ENCODE results near the gene NPSR1. TPM values are rescaled to one million over a fixed set of nuclear protein-coding genes. Genes with fewer than 3 reads are reported as not detected.
A peak's percentile ranks its signal among the peaks of the same experiment; 100 is the strongest.

Gene NPSR1
- total RNA-seq, 1 donor from 2014 or later: not detected

DNA sequence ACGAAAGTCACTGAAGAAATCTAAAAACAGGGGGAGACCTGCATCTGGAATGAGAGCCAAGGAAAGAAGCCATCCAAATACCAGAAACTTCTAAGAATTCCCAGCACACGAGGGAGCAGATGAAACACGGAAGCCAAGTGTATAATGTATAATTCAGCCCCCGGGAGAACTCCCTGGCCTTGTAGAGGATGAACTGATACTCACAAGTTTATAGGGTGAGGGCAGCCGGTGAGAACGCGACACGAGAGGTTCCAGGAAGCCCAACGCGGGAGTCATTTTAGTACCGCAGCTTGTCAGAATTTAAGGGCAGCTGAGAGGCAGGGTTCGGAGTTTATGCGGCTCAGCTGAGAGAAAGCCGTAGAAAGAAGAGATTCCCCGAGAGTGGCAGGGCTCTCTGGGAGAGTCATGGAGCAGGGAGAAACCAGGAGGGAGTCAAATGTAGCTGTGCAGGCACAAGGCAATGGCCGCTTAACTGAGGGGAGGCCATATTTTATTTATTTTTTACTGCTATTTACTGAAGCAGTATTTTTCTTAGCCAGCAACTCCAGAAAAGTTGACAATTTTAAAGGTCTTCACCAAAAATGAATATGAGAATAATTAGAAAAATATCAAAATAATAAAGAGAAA lies 164.0 kb downstream of the NPSR1 start:
- intact Hi-C loops (cut with micrococcal nuclease): no loop called here

DNA sequence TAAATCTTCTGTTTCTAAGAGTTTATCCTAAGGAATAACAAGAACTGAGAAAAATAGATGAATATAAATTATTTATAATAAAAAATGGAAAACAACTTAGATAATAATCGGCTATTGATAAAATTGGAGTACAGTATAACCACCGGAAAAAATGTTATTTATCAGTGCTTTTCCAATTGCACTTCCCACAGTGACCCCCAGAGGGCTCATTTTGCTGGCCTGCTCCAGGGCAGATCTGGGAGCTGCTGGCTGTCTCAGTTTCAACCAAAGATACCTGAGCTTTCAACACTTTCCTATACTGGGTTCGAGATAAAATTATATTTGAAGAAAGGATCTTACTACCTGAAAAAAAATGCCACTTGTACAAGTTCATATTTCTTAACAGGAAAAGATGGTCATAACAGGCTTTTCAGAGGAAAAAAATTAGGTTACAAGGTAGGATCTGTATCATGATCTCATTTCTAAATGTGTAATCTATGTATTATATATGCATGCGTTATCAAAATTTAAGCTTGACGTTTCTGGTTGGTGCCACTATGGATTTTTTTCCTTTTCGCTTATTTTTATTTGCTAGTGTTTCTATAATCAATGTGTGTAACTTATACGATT lies 165.7 kb downstream of the NPSR1 start:
- Histone ChIP-seq H3K27ac (replicated peaks) (no peak overlapping the region), H3K27me3 (ENCODE audit: low read depth) (no peaks in the 10 kb centered on the region), H3K4me3 (no peak overlapping the region), H3K9me3 (replicated peaks) (peaks cover 3% of the 10 kb centered on the region), H3K4me1 (no peaks in the 10 kb centered on the region), H3K36me3 (no peaks in the 10 kb centered on the region)
- intact Hi-C loops (cut with micrococcal nuclease): no loop called here
- TF ChIP-seq, protein P1, sequence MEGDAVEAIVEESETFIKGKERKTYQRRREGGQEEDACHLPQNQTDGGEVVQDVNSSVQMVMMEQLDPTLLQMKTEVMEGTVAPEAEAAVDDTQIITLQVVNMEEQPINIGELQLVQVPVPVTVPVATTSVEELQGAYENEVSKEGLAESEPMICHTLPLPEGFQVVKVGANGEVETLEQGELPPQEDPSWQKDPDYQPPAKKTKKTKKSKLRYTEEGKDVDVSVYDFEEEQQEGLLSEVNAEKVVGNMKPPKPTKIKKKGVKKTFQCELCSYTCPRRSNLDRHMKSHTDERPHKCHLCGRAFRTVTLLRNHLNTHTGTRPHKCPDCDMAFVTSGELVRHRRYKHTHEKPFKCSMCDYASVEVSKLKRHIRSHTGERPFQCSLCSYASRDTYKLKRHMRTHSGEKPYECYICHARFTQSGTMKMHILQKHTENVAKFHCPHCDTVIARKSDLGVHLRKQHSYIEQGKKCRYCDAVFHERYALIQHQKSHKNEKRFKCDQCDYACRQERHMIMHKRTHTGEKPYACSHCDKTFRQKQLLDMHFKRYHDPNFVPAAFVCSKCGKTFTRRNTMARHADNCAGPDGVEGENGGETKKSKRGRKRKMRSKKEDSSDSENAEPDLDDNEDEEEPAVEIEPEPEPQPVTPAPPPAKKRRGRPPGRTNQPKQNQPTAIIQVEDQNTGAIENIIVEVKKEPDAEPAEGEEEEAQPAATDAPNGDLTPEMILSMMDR (IDR thresholded peaks at IDR 0.05; ENCODE audit: borderline replicate concordance): peak; percentile 91
- DNase-seq: peak; percentile 15

More for the DNA sequence above, 164.0 kb downstream of the NPSR1 start:
- H3K27ac ChIP-seq (replicated peaks): no peak overlapping the region
- DNase-seq: no peak
- H3K27me3 ChIP-seq (ENCODE audit: low read depth): no peaks in the 10 kb centered on the region
- peaks cover 3% of the 10 kb centered on the region for H3K9me3 ChIP-seq (replicated peaks)
- TF ChIP-seq, protein P1 (IDR thresholded peaks at IDR 0.05; ENCODE audit: borderline replicate concordance): no peak
- H3K4me3 ChIP-seq: no peak overlapping the region
- H3K36me3 ChIP-seq: no peaks in the 10 kb centered on the region
- H3K4me1 ChIP-seq: no peaks in the 10 kb centered on the region

DNA sequence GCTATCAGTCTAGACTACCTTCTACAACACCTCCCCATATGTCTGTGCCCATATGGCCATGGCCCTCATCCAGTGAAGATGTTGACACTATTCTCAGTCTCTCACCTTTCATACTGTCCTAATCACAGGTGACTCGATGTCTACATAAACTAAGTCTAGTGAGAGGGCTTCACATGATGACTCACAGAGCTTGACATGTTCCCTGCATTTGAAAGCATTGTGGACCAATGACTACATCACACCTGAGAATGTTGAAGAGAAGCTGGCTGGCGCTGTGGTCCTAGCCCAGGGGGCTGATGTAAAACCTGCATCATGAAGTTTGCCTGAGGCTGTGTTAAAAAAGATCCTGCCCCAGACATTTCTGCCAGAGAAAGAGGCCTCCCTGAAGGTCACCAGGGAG lies 167.2 kb downstream of the NPSR1 start:
- intact Hi-C loops (cut with micrococcal nuclease): no loop called here

DNA sequence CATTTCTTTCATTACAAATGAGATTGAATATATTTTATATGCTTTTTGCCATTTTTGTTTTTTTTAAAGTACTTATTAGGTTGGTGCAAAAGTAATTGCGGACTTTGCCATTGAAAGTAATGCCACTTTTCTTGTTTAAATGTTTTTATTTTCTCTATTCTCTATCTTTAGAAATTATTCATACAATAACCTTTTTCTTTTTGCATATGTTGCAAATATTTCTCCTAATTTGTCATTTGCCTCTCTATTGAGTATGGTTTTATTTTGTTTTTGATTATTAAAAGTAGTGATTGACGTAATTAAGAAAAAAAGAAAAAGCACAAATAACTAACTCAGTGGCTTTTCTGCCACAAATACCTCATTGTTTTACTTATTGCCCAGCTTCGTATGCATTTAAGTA lies 172.4 kb downstream of the NPSR1 start:
- Histone ChIP-seq H3K4me1 (no peaks in the 10 kb centered on the region), H3K36me3 (no peaks in the 10 kb centered on the region), H3K27me3 (ENCODE audit: low read depth) (peaks cover 9% of the 10 kb centered on the region), H3K27ac (replicated peaks) (no peak overlapping the region), H3K4me3 (no peak overlapping the region), H3K9me3 (replicated peaks) (no peaks in the 10 kb centered on the region)
- intact Hi-C loops (cut with micrococcal nuclease): no loop called here
- no peak for DNase-seq
- TF ChIP-seq, protein P1 (IDR thresholded peaks at IDR 0.05; ENCODE audit: borderline replicate concordance): no peak

More for the DNA sequence above, 167.2 kb downstream of the NPSR1 start:
- TF ChIP-seq, protein P1 (IDR thresholded peaks at IDR 0.05; ENCODE audit: borderline replicate concordance): no peak
- no peak for DNase-seq
- no peaks in the 10 kb centered on the region for H3K27me3 ChIP-seq (ENCODE audit: low read depth)
- no peaks in the 10 kb centered on the region for H3K36me3 ChIP-seq
- H3K9me3 ChIP-seq (replicated peaks): no peaks in the 10 kb centered on the region
- no peak overlapping the region for H3K27ac ChIP-seq (replicated peaks)
- no peaks in the 10 kb centered on the region for H3K4me1 ChIP-seq
- H3K4me3 ChIP-seq: no peak overlapping the region

DNA sequence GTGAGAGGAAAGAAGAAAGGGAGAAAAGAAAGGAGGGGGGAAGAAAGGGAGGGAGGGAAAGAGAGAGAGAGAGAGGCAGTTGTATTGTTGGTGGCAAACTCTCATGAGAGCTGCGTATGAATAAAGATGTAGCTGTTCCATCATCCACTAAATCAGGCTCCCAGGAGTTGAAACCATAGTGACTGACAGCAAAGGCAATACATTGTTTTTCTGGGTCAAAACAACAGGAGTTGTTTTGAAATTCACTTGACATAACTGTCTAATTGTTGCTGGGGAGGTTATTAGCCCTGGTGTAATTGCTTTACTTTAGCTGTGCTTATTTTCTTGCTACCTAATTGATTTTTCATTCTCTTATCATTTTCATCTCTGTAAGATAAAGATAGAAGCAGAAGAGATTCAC lies 173.4 kb downstream of the NPSR1 start:
- no peaks in the 10 kb centered on the region for H3K9me3 ChIP-seq (replicated peaks)
- H3K36me3 ChIP-seq: no peaks in the 10 kb centered on the region
- intact Hi-C loops (cut with micrococcal nuclease): no loop called here

More for the DNA sequence above, 173.4 kb downstream of the NPSR1 start:
- TF ChIP-seq, protein P1 (IDR thresholded peaks at IDR 0.05; ENCODE audit: borderline replicate concordance): no peak
- Histone ChIP-seq H3K4me1 (no peaks in the 10 kb centered on the region), H3K4me3 (no peak overlapping the region), H3K27ac (replicated peaks) (no peak overlapping the region), H3K27me3 (ENCODE audit: low read depth) (peaks cover 9% of the 10 kb centered on the region)
- no peak for DNase-seq
